ENCODE data around the gene GFRA1.

DNA sequence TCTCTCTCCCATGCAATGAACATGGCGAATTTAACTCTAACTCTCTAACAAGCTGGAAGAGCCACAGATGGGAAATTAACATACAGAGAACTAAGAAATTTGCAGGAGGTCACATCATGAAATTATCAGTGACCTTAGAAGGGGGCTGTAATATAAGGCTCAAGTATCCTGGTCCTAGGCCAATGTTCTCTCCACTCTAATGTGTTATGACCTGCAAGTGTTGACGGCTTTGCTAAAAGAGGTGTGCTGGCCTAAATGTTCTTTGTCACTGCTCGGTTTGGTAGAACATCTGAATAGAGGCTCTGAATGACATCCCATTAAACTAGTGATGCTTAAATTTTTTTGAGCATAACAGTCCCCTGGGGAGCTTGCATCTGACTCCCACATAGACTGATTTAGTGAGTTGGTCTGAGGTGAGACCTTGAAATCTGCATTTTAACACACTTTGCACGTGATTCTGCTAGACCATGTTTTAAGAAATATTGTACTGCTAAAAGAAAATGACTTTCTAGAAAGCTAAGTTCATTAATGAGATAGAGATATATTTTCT is 129.3 kb downstream of the GFRA1 start:
- TF ChIP-seq, protein P1, sequence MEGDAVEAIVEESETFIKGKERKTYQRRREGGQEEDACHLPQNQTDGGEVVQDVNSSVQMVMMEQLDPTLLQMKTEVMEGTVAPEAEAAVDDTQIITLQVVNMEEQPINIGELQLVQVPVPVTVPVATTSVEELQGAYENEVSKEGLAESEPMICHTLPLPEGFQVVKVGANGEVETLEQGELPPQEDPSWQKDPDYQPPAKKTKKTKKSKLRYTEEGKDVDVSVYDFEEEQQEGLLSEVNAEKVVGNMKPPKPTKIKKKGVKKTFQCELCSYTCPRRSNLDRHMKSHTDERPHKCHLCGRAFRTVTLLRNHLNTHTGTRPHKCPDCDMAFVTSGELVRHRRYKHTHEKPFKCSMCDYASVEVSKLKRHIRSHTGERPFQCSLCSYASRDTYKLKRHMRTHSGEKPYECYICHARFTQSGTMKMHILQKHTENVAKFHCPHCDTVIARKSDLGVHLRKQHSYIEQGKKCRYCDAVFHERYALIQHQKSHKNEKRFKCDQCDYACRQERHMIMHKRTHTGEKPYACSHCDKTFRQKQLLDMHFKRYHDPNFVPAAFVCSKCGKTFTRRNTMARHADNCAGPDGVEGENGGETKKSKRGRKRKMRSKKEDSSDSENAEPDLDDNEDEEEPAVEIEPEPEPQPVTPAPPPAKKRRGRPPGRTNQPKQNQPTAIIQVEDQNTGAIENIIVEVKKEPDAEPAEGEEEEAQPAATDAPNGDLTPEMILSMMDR (IDR thresholded peaks at IDR 0.05), result no peak
- no peak for TF ChIP-seq POLR2A (IDR thresholded peaks at IDR 0.05)
